Gastroesophageal sphincter (tissue), 2 donors: ENCODE measurements around the gene TLR1.

Source experiments
- POLR2A ChIP-seq, 2 donors: fragments of 450-650 bp; IDR thresholded peaks; one replicate each; pipeline ENCODE4 v1.6.1; 2017; ENCODE audit warnings: antibody characterized with exemption in 2 of 2, mild to moderate bottlenecking in 2 of 2, moderate library complexity in 1 of 2
- POLR2AphosphoS5 ChIP-seq: sonication (generic); formaldehyde crosslinking; IDR thresholded peaks from one replicate; pipeline ENCODE4 v1.6.1; 2017; ENCODE audit warnings: antibody characterized with exemption

- TF ChIP-seq POLR2AphosphoS5 (no peak), POLR2A (IDR thresholded peaks at IDR 0.05) (no peak)
Measured at GRCh38 chr4:38788317-38788716, 16.3 kb downstream of the TLR1 start.
